GM18870 (cell line): ENCODE data around the gene KRTAP29-1.

ENCODE experiments used
- ATAC-seq: cut with Tn5 transposase; IDR thresholded peaks from one replicate; pipeline ENCODE4 v1.9.1; 2021; ENCODE audit warnings: moderate library complexity; ENCODE audit not compliant: unreplicated experiment

KRTAP29-1 gene

GRCh38 chr17:41329279-41329948 is 26.8 kb upstream of the KRTAP29-1 start:
- ATAC-seq: no peak

- no peak for ATAC-seq
These were observed 25.6 kb upstream of the KRTAP29-1 start for GRCh38 chr17:41328207-41328606.

- no peak for ATAC-seq
These were observed 24.9 kb upstream of the KRTAP29-1 start for GRCh38 chr17:41327411-41328120.

- ATAC-seq: no peak
These were observed 23.8 kb upstream of the KRTAP29-1 start for GRCh38 chr17:41326173-41327145.

GRCh38 chr17:41325611-41326010 is 23.0 kb upstream of the KRTAP29-1 start:
- ATAC-seq: no peak

- ATAC-seq: no peak
These were observed 22.5 kb upstream of the KRTAP29-1 start for GRCh38 chr17:41325126-41325525.

GRCh38 chr17:41324180-41325075 is 21.8 kb upstream of the KRTAP29-1 start:
- no peak for ATAC-seq

GRCh38 chr17:41322903-41323895 is 20.5 kb upstream of the KRTAP29-1 start:
- ATAC-seq: no peak

GRCh38 chr17:41322094-41322902 is 19.6 kb upstream of the KRTAP29-1 start:
- ATAC-seq: no peak

- no peak for ATAC-seq
These were observed 15.6 kb upstream of the KRTAP29-1 start for GRCh38 chr17:41318231-41318630.

GRCh38 chr17:41315814-41316445 is 13.3 kb upstream of the KRTAP29-1 start:
- ATAC-seq: no peak

GRCh38 chr17:41315204-41315794 is 12.6 kb upstream of the KRTAP29-1 start, which contains the start of gene KRTAP17-1:
Gene KRTAP17-1, minus strand, starts transcription at chr17:41315710. Its CDS starts 60 bp downstream, at chr17:41315650.
- no peak for ATAC-seq

- no peak for ATAC-seq
These were observed 8.5 kb upstream of the KRTAP29-1 start for GRCh38 chr17:41311111-41311510.

GRCh38 chr17:41308918-41309359 is 6.3 kb upstream of the KRTAP29-1 start, which contains the start of gene KRTAP16-1:
Gene KRTAP16-1, minus strand, starts transcription at chr17:41309309. Its CDS starts 56 bp downstream, at chr17:41309253.
- no peak for ATAC-seq

- ATAC-seq: no peak
These were observed 5.7 kb upstream of the KRTAP29-1 start for GRCh38 chr17:41308251-41308917.

GRCh38 chr17:41307647-41308046 is 5.0 kb upstream of the KRTAP29-1 start:
- no peak for ATAC-seq

- no peak for ATAC-seq
These were observed 1.4 kb upstream of the KRTAP29-1 start for GRCh38 chr17:41304091-41304490.
